Measurements from ENCODE around the gene WWC2.
A peak's percentile ranks its signal among the peaks of the same experiment; 100 is the strongest.
"Not testable (repeated sequence)": the region's sequence is repeated elsewhere in the genome, so short reads cannot be mapped to it uniquely, and the experiment has no call there.

Gene WWC2

GRCh38 chr4:183182873-183183725 lies 84.0 kb downstream of the WWC2 start:
- Histone ChIP-seq H3K4me3 (ENCODE audit: low read depth, low read length) (no peak overlapping the region), H3K27me3 (ENCODE audit: insufficient read depth, low read length) (no peaks in the 10 kb centered on the region), H3K36me3 (ENCODE audit: insufficient read depth, low read length) (peaks cover 6% of the 10 kb centered on the region; the same call in 1 of the 2 replicates), H3K79me2 (ENCODE audit: control insufficient read depth, insufficient read depth, low read length, unreplicated experiment) (peaks cover 42% of the 10 kb centered on the region), H2AFZ (ENCODE audit: low read length, unreplicated experiment) (no peak overlapping the region), H3K27ac (ENCODE audit: low read depth, low read length) (peak overlapping the region; percentile 59), H3K4me1 (ENCODE audit: control insufficient read depth, insufficient read depth, low read length, unreplicated experiment) (peaks cover 7% of the 10 kb centered on the region)

GRCh38 chr4:183183906-183184535 lies 85.0 kb downstream of the WWC2 start:
- Histone ChIP-seq H3K36me3 (ENCODE audit: insufficient read depth, low read length) (peaks cover 6% of the 10 kb centered on the region; the same call in 1 of the 2 replicates), H3K27me3 (ENCODE audit: insufficient read depth, low read length) (no peaks in the 10 kb centered on the region), H3K4me3 (ENCODE audit: low read depth, low read length) (no peak overlapping the region), H3K27ac (ENCODE audit: low read depth, low read length) (peak overlapping the region; percentile 59), H2AFZ (ENCODE audit: low read length, unreplicated experiment) (no peak overlapping the region), H3K4me1 (ENCODE audit: control insufficient read depth, insufficient read depth, low read length, unreplicated experiment) (peaks cover 7% of the 10 kb centered on the region), H3K79me2 (ENCODE audit: control insufficient read depth, insufficient read depth, low read length, unreplicated experiment) (peaks cover 41% of the 10 kb centered on the region)

- H3K36me3 ChIP-seq (ENCODE audit: insufficient read depth, low read length), result peaks cover 6% of the 10 kb centered on the region; the same call in 1 of the 2 replicates
- H3K27me3 ChIP-seq (ENCODE audit: insufficient read depth, low read length), result no peaks in the 10 kb centered on the region
- no peak overlapping the region for H3K27ac ChIP-seq (ENCODE audit: low read depth, low read length)
- no peak overlapping the region for H3K4me3 ChIP-seq (ENCODE audit: low read depth, low read length)
- peaks cover 35% of the 10 kb centered on the region for H3K79me2 ChIP-seq (ENCODE audit: control insufficient read depth, insufficient read depth, low read length, unreplicated experiment)
- H2AFZ ChIP-seq (ENCODE audit: low read length, unreplicated experiment), result no peak overlapping the region
- H3K4me1 ChIP-seq (ENCODE audit: control insufficient read depth, insufficient read depth, low read length, unreplicated experiment), result peaks cover 7% of the 10 kb centered on the region
Observed at GRCh38 chr4:183185018-183185417, 86.0 kb downstream of the WWC2 start.

- H3K27me3 ChIP-seq (ENCODE audit: insufficient read depth, low read length), result no peaks in the 10 kb centered on the region
- no peak overlapping the region for H3K4me3 ChIP-seq (ENCODE audit: low read depth, low read length)
- H2AFZ ChIP-seq (ENCODE audit: low read length, unreplicated experiment), result no peak overlapping the region
- no peak overlapping the region for H3K27ac ChIP-seq (ENCODE audit: low read depth, low read length)
- H3K36me3 ChIP-seq (ENCODE audit: insufficient read depth, low read length), result peaks cover 6% of the 10 kb centered on the region; the same call in 1 of the 2 replicates
- H3K79me2 ChIP-seq (ENCODE audit: control insufficient read depth, insufficient read depth, low read length, unreplicated experiment), result peaks cover 33% of the 10 kb centered on the region
- H3K4me1 ChIP-seq (ENCODE audit: control insufficient read depth, insufficient read depth, low read length, unreplicated experiment), result peaks cover 7% of the 10 kb centered on the region
Observed at GRCh38 chr4:183185559-183185958, 86.5 kb downstream of the WWC2 start.

- H3K4me3 ChIP-seq (ENCODE audit: low read depth, low read length), result no peak overlapping the region
- peaks cover 34% of the 10 kb centered on the region for H3K79me2 ChIP-seq (ENCODE audit: control insufficient read depth, insufficient read depth, low read length, unreplicated experiment)
- peaks cover 6% of the 10 kb centered on the region; the same call in 1 of the 2 replicates for H3K36me3 ChIP-seq (ENCODE audit: insufficient read depth, low read length)
- peaks cover 7% of the 10 kb centered on the region for H3K4me1 ChIP-seq (ENCODE audit: control insufficient read depth, insufficient read depth, low read length, unreplicated experiment)
- no peaks in the 10 kb centered on the region for H3K27me3 ChIP-seq (ENCODE audit: insufficient read depth, low read length)
- no peak overlapping the region for H3K27ac ChIP-seq (ENCODE audit: low read depth, low read length)
- no peak overlapping the region for H2AFZ ChIP-seq (ENCODE audit: low read length, unreplicated experiment)
Observed at GRCh38 chr4:183186813-183187212, 87.8 kb downstream of the WWC2 start.

- Histone ChIP-seq H3K27ac (ENCODE audit: low read depth, low read length) (no peak overlapping the region), H3K4me1 (ENCODE audit: control insufficient read depth, insufficient read depth, low read length, unreplicated experiment) (no peaks in the 10 kb centered on the region), H3K4me3 (ENCODE audit: low read depth, low read length) (no peak overlapping the region), H3K79me2 (ENCODE audit: control insufficient read depth, insufficient read depth, low read length, unreplicated experiment) (peaks cover 22% of the 10 kb centered on the region), H3K36me3 (ENCODE audit: insufficient read depth, low read length) (no peaks in the 10 kb centered on the region), H3K27me3 (ENCODE audit: insufficient read depth, low read length) (no peaks in the 10 kb centered on the region), H2AFZ (ENCODE audit: low read length, unreplicated experiment) (no peak overlapping the region)
Observed at GRCh38 chr4:183190900-183191527, 92.0 kb downstream of the WWC2 start.

GRCh38 chr4:183191630-183192029 lies 92.6 kb downstream of the WWC2 start:
- no peaks in the 10 kb centered on the region for H3K4me1 ChIP-seq (ENCODE audit: control insufficient read depth, insufficient read depth, low read length, unreplicated experiment)
- H3K79me2 ChIP-seq (ENCODE audit: control insufficient read depth, insufficient read depth, low read length, unreplicated experiment), result peaks cover 16% of the 10 kb centered on the region
- H3K36me3 ChIP-seq (ENCODE audit: insufficient read depth, low read length), result no peaks in the 10 kb centered on the region
- no peak overlapping the region for H3K4me3 ChIP-seq (ENCODE audit: low read depth, low read length)
- H3K27me3 ChIP-seq (ENCODE audit: insufficient read depth, low read length), result no peaks in the 10 kb centered on the region
- H3K27ac ChIP-seq (ENCODE audit: low read depth, low read length), result no peak overlapping the region
- H2AFZ ChIP-seq (ENCODE audit: low read length, unreplicated experiment), result no peak overlapping the region

GRCh38 chr4:183192571-183192970 lies 93.5 kb downstream of the WWC2 start:
- peaks cover 16% of the 10 kb centered on the region for H3K79me2 ChIP-seq (ENCODE audit: control insufficient read depth, insufficient read depth, low read length, unreplicated experiment)

GRCh38 chr4:183193730-183194338 lies 94.8 kb downstream of the WWC2 start:
- peaks cover 14% of the 10 kb centered on the region for H3K79me2 ChIP-seq (ENCODE audit: control insufficient read depth, insufficient read depth, low read length, unreplicated experiment)
- H3K27ac ChIP-seq (ENCODE audit: low read depth, low read length); H3K36me3 ChIP-seq (ENCODE audit: insufficient read depth, low read length); H3K27me3 ChIP-seq (ENCODE audit: insufficient read depth, low read length); H3K4me3 ChIP-seq (ENCODE audit: low read depth, low read length); H2AFZ ChIP-seq (ENCODE audit: low read length, unreplicated experiment); H3K4me1 ChIP-seq (ENCODE audit: control insufficient read depth, insufficient read depth, low read length, unreplicated experiment): not testable (repeated sequence)

More at GRCh38 chr4:183192571-183192970, 93.5 kb downstream of the WWC2 start:
- Histone ChIP-seq H3K4me1 (ENCODE audit: control insufficient read depth, insufficient read depth, low read length, unreplicated experiment) (no peaks in the 10 kb centered on the region), H3K27me3 (ENCODE audit: insufficient read depth, low read length) (no peaks in the 10 kb centered on the region), H2AFZ (ENCODE audit: low read length, unreplicated experiment) (no peak overlapping the region), H3K27ac (ENCODE audit: low read depth, low read length) (no peak overlapping the region), H3K36me3 (ENCODE audit: insufficient read depth, low read length) (no peaks in the 10 kb centered on the region), H3K4me3 (ENCODE audit: low read depth, low read length) (no peak overlapping the region)

- H3K4me1 ChIP-seq (ENCODE audit: control insufficient read depth, insufficient read depth, low read length, unreplicated experiment), result peaks cover 6% of the 10 kb centered on the region
- no peaks in the 10 kb centered on the region for H3K27me3 ChIP-seq (ENCODE audit: insufficient read depth, low read length)
- no peaks in the 10 kb centered on the region for H3K36me3 ChIP-seq (ENCODE audit: insufficient read depth, low read length)
- H3K79me2 ChIP-seq (ENCODE audit: control insufficient read depth, insufficient read depth, low read length, unreplicated experiment), result peaks cover 13% of the 10 kb centered on the region
- H2AFZ ChIP-seq (ENCODE audit: low read length, unreplicated experiment), result no peak overlapping the region
- H3K4me3 ChIP-seq (ENCODE audit: low read depth, low read length), result no peak overlapping the region
- H3K27ac ChIP-seq (ENCODE audit: low read depth, low read length), result no peak overlapping the region
Observed at GRCh38 chr4:183195534-183195933, 96.5 kb downstream of the WWC2 start.

All from ACC112 (cell line).